Mammary epithelial cell (primary cell): Measurements from ENCODE around the gene MYO7B.

Experiments used
- EZH2 ChIP-seq: IDR thresholded peaks from 2 replicates; pipeline ENCODE4 v1.6.1; 2012; ENCODE audit warnings: low read length, inconsistent platforms, borderline replicate concordance
- TF ChIP-seq, protein P1 (sequence below), 2 donors: IDR thresholded peaks in 1 of 2; conservative IDR thresholded peaks in 1 of 2; 2 replicates each; pipeline ENCODE4 v1.5.1; 2011 to 2012; ENCODE audit warnings: inconsistent platforms in 2 of 2, low read length in 2 of 2, mild to moderate bottlenecking in 2 of 2, control low read depth in 1 of 2, low read depth in 1 of 2; ENCODE audit not compliant: insufficient read depth in 1 of 2; ENCODE audit errors: extremely low read depth in 1 of 2

DNA sequence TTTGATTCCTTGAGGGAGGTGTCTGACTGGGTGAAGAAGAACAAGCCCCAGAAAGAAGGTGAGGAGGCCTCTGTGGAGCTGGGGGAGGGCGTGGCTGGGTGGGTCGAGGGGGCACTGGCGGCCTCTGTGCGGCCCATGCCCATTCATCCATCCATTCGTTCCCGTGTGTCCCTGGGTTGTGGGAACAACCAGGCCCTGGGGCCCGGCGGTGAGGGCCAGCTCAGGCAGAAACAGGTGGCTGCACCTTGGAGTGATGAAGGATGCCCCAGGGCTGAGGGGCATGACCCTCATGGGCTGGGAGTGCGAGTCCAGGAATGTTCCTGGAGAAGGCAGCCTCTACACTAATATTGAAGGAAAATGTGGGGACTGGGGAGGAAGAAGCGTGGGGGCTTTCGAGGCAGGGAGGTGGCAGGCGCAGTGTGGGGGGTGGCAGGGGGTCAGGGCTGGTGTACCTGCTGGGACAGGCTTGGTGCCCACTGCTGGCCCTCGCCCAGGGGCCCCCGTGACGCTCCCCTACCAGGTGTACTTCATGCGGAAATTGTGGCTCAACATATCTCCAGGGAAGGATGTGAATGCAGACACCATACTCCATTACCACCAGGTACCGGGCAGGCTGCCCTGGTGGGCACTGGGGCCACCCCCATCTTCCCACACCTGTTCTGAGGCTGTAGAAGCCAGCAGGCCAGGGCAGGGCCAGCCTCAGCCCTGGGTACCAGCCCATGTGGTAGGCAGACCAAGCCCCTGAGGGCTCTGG, 99.3 kb downstream of the MYO7B start:
- TF ChIP-seq, protein P1, sequence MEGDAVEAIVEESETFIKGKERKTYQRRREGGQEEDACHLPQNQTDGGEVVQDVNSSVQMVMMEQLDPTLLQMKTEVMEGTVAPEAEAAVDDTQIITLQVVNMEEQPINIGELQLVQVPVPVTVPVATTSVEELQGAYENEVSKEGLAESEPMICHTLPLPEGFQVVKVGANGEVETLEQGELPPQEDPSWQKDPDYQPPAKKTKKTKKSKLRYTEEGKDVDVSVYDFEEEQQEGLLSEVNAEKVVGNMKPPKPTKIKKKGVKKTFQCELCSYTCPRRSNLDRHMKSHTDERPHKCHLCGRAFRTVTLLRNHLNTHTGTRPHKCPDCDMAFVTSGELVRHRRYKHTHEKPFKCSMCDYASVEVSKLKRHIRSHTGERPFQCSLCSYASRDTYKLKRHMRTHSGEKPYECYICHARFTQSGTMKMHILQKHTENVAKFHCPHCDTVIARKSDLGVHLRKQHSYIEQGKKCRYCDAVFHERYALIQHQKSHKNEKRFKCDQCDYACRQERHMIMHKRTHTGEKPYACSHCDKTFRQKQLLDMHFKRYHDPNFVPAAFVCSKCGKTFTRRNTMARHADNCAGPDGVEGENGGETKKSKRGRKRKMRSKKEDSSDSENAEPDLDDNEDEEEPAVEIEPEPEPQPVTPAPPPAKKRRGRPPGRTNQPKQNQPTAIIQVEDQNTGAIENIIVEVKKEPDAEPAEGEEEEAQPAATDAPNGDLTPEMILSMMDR (conservative IDR thresholded peaks at IDR 0.05 in 1 of 2, IDR thresholded peaks at IDR 0.05 in 1 of 2; ENCODE audit: extremely low read depth in 1 of 2, insufficient read depth in 1 of 2, low read depth in 1 of 2, low read length in 2 of 2): no peak
- no peak for TF ChIP-seq EZH2
